Measurements from ENCODE around the gene SPTAN1.
"Not testable (repeated sequence)": the region's sequence is repeated elsewhere in the genome, so short reads cannot be mapped to it uniquely, and the experiment has no call there.

The SPTAN1 gene

DNA sequence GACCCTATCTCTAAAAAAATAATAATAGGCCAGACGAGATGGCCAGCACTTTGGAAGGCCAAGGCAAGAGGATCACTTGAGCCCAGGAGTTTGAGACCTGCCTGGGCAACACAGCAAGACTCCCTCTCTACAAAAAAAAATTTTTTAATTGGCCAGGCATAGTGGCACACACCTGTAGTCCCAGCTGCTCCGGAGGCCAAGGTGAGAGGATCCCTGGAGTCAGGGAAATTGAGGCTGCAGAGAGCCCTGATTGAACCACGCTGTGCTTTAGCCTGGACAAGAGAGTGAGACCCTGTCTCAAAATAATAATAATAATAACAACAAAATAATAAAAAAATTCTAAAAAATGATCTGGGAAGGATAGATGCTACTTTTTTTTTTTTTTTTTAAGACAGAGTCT is 105.4 kb downstream of the SPTAN1 start:
- Histone ChIP-seq H3K9me2 (ENCODE audit: low read depth, low read length) (no peaks in the 10 kb centered on the region), H3K36me3 (ENCODE audit: insufficient read depth, low read length) (0 out of 2 replicates have a peak, but pooled peaks cover 6% of the 10 kb centered on the region), H3K4me3 (ENCODE audit: low read depth, low read length, poor library complexity, severe bottlenecking) (no peak overlapping the region), H3F3A (ENCODE audit: insufficient read depth, low read length) (no peaks in the 10 kb centered on the region), H3K4me2 (ENCODE audit: low read length) (no peak overlapping the region), H3K27ac (ENCODE audit: low read depth, low read length, poor library complexity, severe bottlenecking) (no peak overlapping the region), H2AFZ (ENCODE audit: low read length) (no peak overlapping the region), H4K20me1 (ENCODE audit: insufficient read depth, low read length) (no peaks in the 10 kb centered on the region), H3K9me3 (ENCODE audit: low read length) (no peaks in the 10 kb centered on the region), H3K4me1 (ENCODE audit: insufficient read depth, low read length, severe bottlenecking) (peaks cover 11% of the 10 kb centered on the region), H3K9ac (ENCODE audit: low read length) (no peak overlapping the region), H3K27me3 (ENCODE audit: insufficient read depth, low read length) (no peaks in the 10 kb centered on the region), H3K79me2 (ENCODE audit: insufficient read depth, low read length) (no peaks in the 10 kb centered on the region)
- TF ChIP-seq EZH2 (IDR thresholded peaks at IDR 0.05; ENCODE audit: borderline replicate concordance, low read length), result no peak
- TF ChIP-seq, protein P1, sequence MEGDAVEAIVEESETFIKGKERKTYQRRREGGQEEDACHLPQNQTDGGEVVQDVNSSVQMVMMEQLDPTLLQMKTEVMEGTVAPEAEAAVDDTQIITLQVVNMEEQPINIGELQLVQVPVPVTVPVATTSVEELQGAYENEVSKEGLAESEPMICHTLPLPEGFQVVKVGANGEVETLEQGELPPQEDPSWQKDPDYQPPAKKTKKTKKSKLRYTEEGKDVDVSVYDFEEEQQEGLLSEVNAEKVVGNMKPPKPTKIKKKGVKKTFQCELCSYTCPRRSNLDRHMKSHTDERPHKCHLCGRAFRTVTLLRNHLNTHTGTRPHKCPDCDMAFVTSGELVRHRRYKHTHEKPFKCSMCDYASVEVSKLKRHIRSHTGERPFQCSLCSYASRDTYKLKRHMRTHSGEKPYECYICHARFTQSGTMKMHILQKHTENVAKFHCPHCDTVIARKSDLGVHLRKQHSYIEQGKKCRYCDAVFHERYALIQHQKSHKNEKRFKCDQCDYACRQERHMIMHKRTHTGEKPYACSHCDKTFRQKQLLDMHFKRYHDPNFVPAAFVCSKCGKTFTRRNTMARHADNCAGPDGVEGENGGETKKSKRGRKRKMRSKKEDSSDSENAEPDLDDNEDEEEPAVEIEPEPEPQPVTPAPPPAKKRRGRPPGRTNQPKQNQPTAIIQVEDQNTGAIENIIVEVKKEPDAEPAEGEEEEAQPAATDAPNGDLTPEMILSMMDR (IDR thresholded peaks at IDR 0.05; ENCODE audit: low read length), result no peak

DNA sequence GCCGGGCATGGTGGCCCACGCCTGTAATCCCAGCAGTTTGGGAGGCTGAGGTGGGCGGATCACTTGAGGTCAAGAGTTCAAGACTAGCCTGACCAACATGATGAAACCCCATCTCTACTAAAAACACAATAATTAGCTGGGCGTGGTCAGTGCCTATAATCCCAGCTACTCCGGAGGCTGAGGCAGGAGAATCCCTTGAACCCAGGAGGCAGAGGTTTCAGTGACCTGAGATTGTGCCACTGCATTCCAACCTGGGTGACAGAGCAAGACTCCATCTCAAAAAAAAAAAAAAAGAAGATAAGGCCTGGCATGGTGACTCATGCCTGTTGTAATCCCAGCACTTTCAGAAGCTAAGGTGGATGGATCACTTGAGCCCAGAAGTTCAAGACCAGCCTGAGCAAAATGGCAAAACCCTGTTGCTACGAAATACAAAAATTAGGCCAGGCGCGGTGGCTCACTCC is 114.1 kb downstream of the SPTAN1 start:
- not testable (repeated sequence) for H4K20me1 ChIP-seq (ENCODE audit: insufficient read depth, low read length); H3K4me2 ChIP-seq (ENCODE audit: low read length); H3F3A ChIP-seq (ENCODE audit: insufficient read depth, low read length); H3K4me1 ChIP-seq (ENCODE audit: insufficient read depth, low read length, severe bottlenecking); H3K27me3 ChIP-seq (ENCODE audit: insufficient read depth, low read length); H3K4me3 ChIP-seq (ENCODE audit: low read depth, low read length, poor library complexity, severe bottlenecking); H2AFZ ChIP-seq (ENCODE audit: low read length); H3K9ac ChIP-seq (ENCODE audit: low read length); H3K36me3 ChIP-seq (ENCODE audit: insufficient read depth, low read length); H3K9me3 ChIP-seq (ENCODE audit: low read length); H3K27ac ChIP-seq (ENCODE audit: low read depth, low read length, poor library complexity, severe bottlenecking); H3K79me2 ChIP-seq (ENCODE audit: insufficient read depth, low read length); H3K9me2 ChIP-seq (ENCODE audit: low read depth, low read length)

DNA sequence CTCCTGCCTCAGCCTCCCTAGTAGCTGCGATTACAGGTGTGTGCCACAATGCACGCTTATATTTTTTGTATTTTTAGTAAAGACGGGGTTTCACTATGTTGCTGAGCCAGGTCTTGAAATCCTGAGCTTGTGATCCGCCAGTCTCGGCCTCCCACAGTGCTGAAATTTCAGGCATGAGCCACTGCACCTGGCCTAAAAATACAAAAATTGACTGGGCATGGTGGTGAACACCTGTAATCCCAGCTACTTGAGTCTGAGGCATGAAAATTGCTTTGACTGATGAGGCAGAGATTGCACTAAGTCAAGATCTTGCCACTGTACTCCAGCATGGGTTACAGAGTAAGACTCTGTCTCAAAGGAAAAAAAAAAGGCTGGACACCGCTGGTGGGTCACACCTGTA is 117.4 kb downstream of the SPTAN1 start:
- Histone ChIP-seq H3K36me3 (ENCODE audit: insufficient read depth, low read length) (no peaks in the 10 kb centered on the region), H4K20me1 (ENCODE audit: insufficient read depth, low read length) (no peaks in the 10 kb centered on the region), H3K9me3 (ENCODE audit: low read length) (no peaks in the 10 kb centered on the region), H3K4me1 (ENCODE audit: insufficient read depth, low read length, severe bottlenecking) (peaks cover 7% of the 10 kb centered on the region), H3K4me3 (ENCODE audit: low read depth, low read length, poor library complexity, severe bottlenecking) (no peak overlapping the region), H3K9me2 (ENCODE audit: low read depth, low read length) (no peaks in the 10 kb centered on the region), H3K79me2 (ENCODE audit: insufficient read depth, low read length) (no peaks in the 10 kb centered on the region), H2AFZ (ENCODE audit: low read length) (no peak overlapping the region), H3K27ac (ENCODE audit: low read depth, low read length, poor library complexity, severe bottlenecking) (no peak overlapping the region), H3K9ac (ENCODE audit: low read length) (no peak overlapping the region), H3K4me2 (ENCODE audit: low read length) (no peak overlapping the region), H3K27me3 (ENCODE audit: insufficient read depth, low read length) (no peaks in the 10 kb centered on the region), H3F3A (ENCODE audit: insufficient read depth, low read length) (no peaks in the 10 kb centered on the region)
- TF ChIP-seq, protein P1 (IDR thresholded peaks at IDR 0.05; ENCODE audit: low read length), result no peak
- no peak for TF ChIP-seq EZH2 (IDR thresholded peaks at IDR 0.05; ENCODE audit: borderline replicate concordance, low read length)

DNA sequence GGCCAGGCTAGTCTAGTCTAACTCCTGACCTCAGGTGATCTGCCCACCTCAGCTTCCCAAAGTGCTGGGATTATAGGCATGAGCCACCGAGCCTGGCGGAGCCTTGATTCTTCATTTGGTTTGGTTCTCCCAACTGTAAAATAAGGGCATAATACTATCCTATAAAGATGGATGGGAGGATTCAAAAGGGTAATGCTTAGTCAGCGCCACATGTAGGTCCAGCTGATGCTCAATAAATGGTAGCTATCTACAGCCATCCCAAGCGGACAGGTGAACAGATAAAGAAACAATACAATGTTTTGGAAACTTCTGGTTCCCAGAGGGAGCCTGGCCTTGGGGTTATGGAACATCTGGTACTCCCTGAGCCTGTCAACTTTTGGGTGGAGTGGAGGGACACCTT is 123.0 kb downstream of the SPTAN1 start:
- H3K27ac ChIP-seq (ENCODE audit: low read depth, low read length, poor library complexity, severe bottlenecking), result no peak overlapping the region
- no peaks in the 10 kb centered on the region for H3K27me3 ChIP-seq (ENCODE audit: insufficient read depth, low read length)
- H3K9me2 ChIP-seq (ENCODE audit: low read depth, low read length), result no peaks in the 10 kb centered on the region
- TF ChIP-seq EZH2 (IDR thresholded peaks at IDR 0.05; ENCODE audit: borderline replicate concordance, low read length), result no peak
- TF ChIP-seq, protein P1 (IDR thresholded peaks at IDR 0.05; ENCODE audit: low read length), result no peak
- H3F3A ChIP-seq (ENCODE audit: insufficient read depth, low read length), result no peaks in the 10 kb centered on the region
- peaks cover 7% of the 10 kb centered on the region for H3K4me1 ChIP-seq (ENCODE audit: insufficient read depth, low read length, severe bottlenecking)
- H3K9me3 ChIP-seq (ENCODE audit: low read length), result no peaks in the 10 kb centered on the region
- no peaks in the 10 kb centered on the region for H3K79me2 ChIP-seq (ENCODE audit: insufficient read depth, low read length)
- no peaks in the 10 kb centered on the region for H4K20me1 ChIP-seq (ENCODE audit: insufficient read depth, low read length)
- 0 out of 2 replicates have a peak, but pooled peaks cover 4% of the 10 kb centered on the region for H3K36me3 ChIP-seq (ENCODE audit: insufficient read depth, low read length)
- no peak overlapping the region for H3K4me2 ChIP-seq (ENCODE audit: low read length)
- no peak overlapping the region for H3K4me3 ChIP-seq (ENCODE audit: low read depth, low read length, poor library complexity, severe bottlenecking)
- H3K9ac ChIP-seq (ENCODE audit: low read length), result no peak overlapping the region
- H2AFZ ChIP-seq (ENCODE audit: low read length), result no peak overlapping the region

Measured in OCI-LY1 (cell line).